Sigmoid colon (tissue), 4 donors: ENCODE measurements around the gene TOMM20.

Source experiments
- CTCF ChIP-seq, 4 experiments: fragments of 450-650 bp in 3 of 4; fragments of 200-600 bp in 1 of 4; IDR thresholded peaks; one replicate each; pipeline ENCODE4 v1.5.1; 2016 to 2019; ENCODE audit warnings: antibody characterized with exemption in 4 of 4, mild to moderate bottlenecking in 3 of 4, moderate library complexity in 2 of 4
- EP300 ChIP-seq, 4 donors: sonication (generic); formaldehyde crosslinking; IDR thresholded peaks; one replicate each; pipeline ENCODE4 v1.6.1; 2017; ENCODE audit warnings: antibody characterized with exemption in 4 of 4
- POLR2A ChIP-seq, 2 donors: fragments of 450-650 bp; IDR thresholded peaks; one replicate each; pipeline ENCODE4 v1.6.1; 2016; ENCODE audit warnings: antibody characterized with exemption in 2 of 2, mild to moderate bottlenecking in 2 of 2, moderate library complexity in 2 of 2
- POLR2AphosphoS5 ChIP-seq, 4 donors: sonication (generic); formaldehyde crosslinking; IDR thresholded peaks; one replicate each; pipeline ENCODE4 v1.6.1; 2017; ENCODE audit warnings: antibody characterized with exemption in 4 of 4

DNA sequence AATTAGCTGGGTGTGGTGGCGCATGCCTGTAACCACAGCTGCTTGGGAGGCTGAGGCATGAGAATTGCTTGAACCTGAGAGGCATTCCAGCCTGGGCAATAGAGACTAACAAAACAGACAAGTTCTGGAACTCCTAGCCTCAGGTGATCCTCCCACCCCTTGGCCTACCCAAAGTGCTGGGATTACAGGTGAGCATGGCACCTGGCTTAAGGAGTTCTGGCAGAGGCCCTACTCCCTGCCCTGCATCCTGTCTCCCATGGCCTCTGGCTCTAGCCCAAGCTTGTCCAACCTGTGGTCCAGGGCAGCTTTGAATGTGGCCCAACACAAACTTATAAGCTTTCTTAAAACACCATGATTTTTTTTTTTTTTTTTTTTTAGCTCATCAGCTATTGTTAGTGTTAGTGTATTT, 20.4 kb downstream of the TOMM20 start:
- no peak for TF ChIP-seq CTCF (IDR thresholded peaks at IDR 0.05)
- TF ChIP-seq POLR2AphosphoS5 (IDR thresholded peaks at IDR 0.05), result no peak
- TF ChIP-seq POLR2A (IDR thresholded peaks at IDR 0.05), result no peak
- TF ChIP-seq EP300 (IDR thresholded peaks at IDR 0.05), result no peak
